Measurements from ENCODE around the gene SLC17A1. TPM values are rescaled to one million over a fixed set of nuclear protein-coding genes. Genes with fewer than 3 reads are reported as not detected.

The SLC17A1 gene
- total RNA-seq, 2 donors from 2014 or later = not detected

GRCh38 chr6:25842526-25842925 lies 10.7 kb upstream of the SLC17A1 start:
- TF ChIP-seq CTCF (IDR thresholded peaks at IDR 0.05) = no peak
- Histone ChIP-seq H3K27me3 (no peaks in the 10 kb centered on the region), H3K9me3 (no peaks in the 10 kb centered on the region), H3K4me1 (no peaks in the 10 kb centered on the region), H3K27ac (no peak overlapping the region), H3K4me3 (no peak overlapping the region), H3K36me3 (no peaks in the 10 kb centered on the region), H3K9ac (ENCODE audit: low read depth in 2 of 2, low read length in 2 of 2) (no peak overlapping the region)
- DNase-seq = no peak
- intact Hi-C loops (cut with DNase I) = no loop called here

GRCh38 chr6:25835442-25836283 lies 3.8 kb upstream of the SLC17A1 start:
- no peak overlapping the region for H3K9ac ChIP-seq (ENCODE audit: low read depth in 2 of 2, low read length in 2 of 2)
- no peak overlapping the region for H3K27ac ChIP-seq
- no peaks in the 10 kb centered on the region for H3K36me3 ChIP-seq
- intact Hi-C loops (cut with DNase I) = no loop called here
- no peak for DNase-seq
- TF ChIP-seq CTCF (IDR thresholded peaks at IDR 0.05) = no peak
- no peaks in the 10 kb centered on the region for H3K27me3 ChIP-seq
- no peak overlapping the region for H3K4me3 ChIP-seq
- no peaks in the 10 kb centered on the region for H3K4me1 ChIP-seq
- H3K9me3 ChIP-seq = no peaks in the 10 kb centered on the region

- Histone ChIP-seq H3K9ac (ENCODE audit: low read depth in 2 of 2, low read length in 2 of 2) (no peak overlapping the region), H3K36me3 (no peaks in the 10 kb centered on the region), H3K4me3 (no peak overlapping the region), H3K9me3 (no peaks in the 10 kb centered on the region), H3K27me3 (no peaks in the 10 kb centered on the region), H3K4me1 (no peaks in the 10 kb centered on the region), H3K27ac (no peak overlapping the region)
- no peak for DNase-seq
- intact Hi-C loops (cut with DNase I) = no loop called here
- TF ChIP-seq CTCF (IDR thresholded peaks at IDR 0.05) = no peak
Observed at GRCh38 chr6:25834950-25835349, 3.1 kb upstream of the SLC17A1 start.

GRCh38 chr6:25833136-25833535 lies 1.3 kb upstream of the SLC17A1 start:
- Histone ChIP-seq H3K9ac (ENCODE audit: low read depth in 2 of 2, low read length in 2 of 2) (no peak overlapping the region), H3K36me3 (no peaks in the 10 kb centered on the region), H3K27ac (no peak overlapping the region), H3K4me3 (no peak overlapping the region), H3K27me3 (no peaks in the 10 kb centered on the region), H3K4me1 (no peaks in the 10 kb centered on the region), H3K9me3 (no peaks in the 10 kb centered on the region)
- intact Hi-C loops (cut with DNase I) = no loop called here
- no peak for TF ChIP-seq CTCF (IDR thresholded peaks at IDR 0.05)
- no peak for DNase-seq

GRCh38 chr6:25832670-25833069 lies 818 bp upstream of the SLC17A1 start:
- intact Hi-C loops (cut with DNase I) = no loop called here

More at GRCh38 chr6:25832670-25833069, 818 bp upstream of the SLC17A1 start:
- Histone ChIP-seq H3K27ac (no peak overlapping the region), H3K4me3 (no peak overlapping the region), H3K36me3 (no peaks in the 10 kb centered on the region), H3K27me3 (no peaks in the 10 kb centered on the region), H3K9me3 (no peaks in the 10 kb centered on the region), H3K4me1 (no peaks in the 10 kb centered on the region), H3K9ac (ENCODE audit: low read depth in 2 of 2, low read length in 2 of 2) (no peak overlapping the region)
- no peak for DNase-seq
- TF ChIP-seq CTCF (IDR thresholded peaks at IDR 0.05) = no peak

Data from colonic mucosa (tissue), 4 donors.